NCI-H1105 treated with DMSO at 0.1 percent for 48 hours (cell line): ENCODE results near the gene CEBPE.

Source experiments
- DNase-seq: peaks from one replicate; lab custom pipeline; 2025; lab: John Stamatoyannopoulos, UW

Gene CEBPE

GRCh38 chr14:23076785-23077408 is 42.2 kb downstream of the CEBPE start:
- DNase-seq = no peak

- DNase-seq = no peak
Measured at GRCh38 chr14:23074906-23075305, 44.1 kb downstream of the CEBPE start.

- no peak for DNase-seq
Measured at GRCh38 chr14:23071921-23072539, 47.0 kb downstream of the CEBPE start.

- DNase-seq = no peak
Measured at GRCh38 chr14:23071244-23071920, 47.7 kb downstream of the CEBPE start.

- DNase-seq = no peak
Measured at GRCh38 chr14:23070262-23071129, 48.6 kb downstream of the CEBPE start.

GRCh38 chr14:23069413-23069806 is 49.6 kb downstream of the CEBPE start:
- no peak for DNase-seq

- no peak for DNase-seq
Measured at GRCh38 chr14:23068789-23069412, 50.2 kb downstream of the CEBPE start.

GRCh38 chr14:23067847-23068788 is 50.9 kb downstream of the CEBPE start:
- no peak for DNase-seq
